K562 (cell line): ENCODE measurements around the gene ARL16. TPM values are rescaled to one million over a fixed set of nuclear protein-coding genes. Genes with fewer than 3 reads are reported as not detected.

Experiments
- ATAC-seq: fragments of 200-7000 bp; cut with Tn5 transposase; 3 replicates; pipeline ENCODE4 v1.9.1; 2020; ENCODE audit warnings: moderate library complexity
- BruUV-seq: library from RNA; stranded (reverse); fragments of 400-500 nt; replicated peaks from 2 replicates; lab custom pipeline; 2021; lab: Mats Ljungman, UMichigan
- CTCF ChIA-PET: fragments of 300-600 bp; formaldehyde crosslinking; extraction: SDS; loops from one replicate; lab custom pipeline; 2021; ENCODE audit warnings: low intra/inter-chr PET ratio; lab: Yijun Ruan, JAX
- POLR2A ChIA-PET: fragments of 300-600, 350-650 bp; sonication (Branson Sonifier 250); formaldehyde crosslinking; extraction: SDS; loops from one replicate; lab custom pipeline; 2021; ENCODE audit warnings: antibody characterized with exemption, inconsistent platforms; lab: Yijun Ruan, JAX
- DNase-seq, 4 experiments: peaks; one replicate each; pipeline versions ENCODE4 v3.0.0 to v3.0.0-alpha.2; 2011 to 2018; ENCODE audit warnings: low spot score in 3 of 4, mixed read lengths in 3 of 4; ENCODE audit errors: extremely low read depth in 1 of 4
- FAIRE-seq: peaks from 2 replicates; lab custom pipeline; 2011; peaks lifted over from hg19 to GRCh38; lab: Jason Lieb, UNC
- H2AFZ ChIP-seq: 2 replicates; pipeline ENCODE4 v1.6.0; 2011; ENCODE audit warnings: low read depth, low read length, control low read depth, inconsistent platforms
- H3K27ac ChIP-seq: fragments of 200-600 bp; 3 replicates; pipeline ENCODE4 v1.8.0; 2011; ENCODE audit warnings: low read depth, mild to moderate bottlenecking, control low read depth, inconsistent platforms, low read length, moderate library complexity, mixed read lengths; ENCODE audit errors: extremely low read depth
- H3K27me3 ChIP-seq, 2 experiments: fragments of 300-600 bp in 1 of 2; 2 replicates in 1 of 2; 3 replicates in 1 of 2; pipeline versions ENCODE4 v1.6.0 to v1.8.0; 2011; ENCODE audit warnings: inconsistent platforms in 2 of 2, low read length in 2 of 2, mild to moderate bottlenecking in 1 of 2, mixed read lengths in 1 of 2, moderate library complexity in 1 of 2; ENCODE audit not compliant: control insufficient read depth in 2 of 2, insufficient read depth in 2 of 2
- H3K36me3 ChIP-seq: fragments of 300-600 bp; 3 replicates; pipeline ENCODE4 v1.8.0; 2011; ENCODE audit warnings: mild to moderate bottlenecking, low read length, inconsistent platforms; ENCODE audit not compliant: control insufficient read depth, insufficient read depth
- H3K4me1 ChIP-seq, 2 experiments: fragments of 200-600 bp in 1 of 2; replicated peaks in 1 of 2; 2 replicates in 1 of 2; 3 replicates in 1 of 2; pipeline versions ENCODE4 v1.5.1 to v1.8.0; 2011; ENCODE audit warnings: inconsistent platforms in 2 of 2, low read length in 2 of 2, mild to moderate bottlenecking in 1 of 2, mixed read lengths in 1 of 2, moderate library complexity in 1 of 2; ENCODE audit not compliant: control insufficient read depth in 2 of 2, insufficient read depth in 2 of 2
- H3K4me2 ChIP-seq: 2 replicates; pipeline ENCODE4 v1.6.1; 2011; ENCODE audit warnings: low read length, control low read depth, inconsistent platforms, mixed read lengths; ENCODE audit not compliant: insufficient read depth
- H3K4me3 ChIP-seq: fragments of 200-600 bp; sonication (generic), shearing (Covaris generic); 2 replicates; pipeline ENCODE4 v1.5.1; 2016; ENCODE audit warnings: control low read depth, inconsistent platforms
- H3K79me2 ChIP-seq: fragments of 200-600 bp; 3 replicates; pipeline ENCODE4 v1.8.0; 2011; ENCODE audit warnings: low read length, inconsistent platforms; ENCODE audit not compliant: control insufficient read depth, insufficient read depth
- H3K9ac ChIP-seq, 2 experiments: 2 replicates each; pipeline versions ENCODE4 v1.6.0 to v1.6.1; 2011; ENCODE audit warnings: low read depth in 2 of 2, low read length in 2 of 2, control low read depth in 1 of 2, inconsistent platforms in 1 of 2, mild to moderate bottlenecking in 1 of 2, mixed read lengths in 1 of 2; ENCODE audit not compliant: insufficient read depth in 1 of 2
- H3K9me1 ChIP-seq: one replicate; pipeline ENCODE4 v1.6.0; 2011; ENCODE audit warnings: inconsistent platforms, mild to moderate bottlenecking, low read length, moderate library complexity; ENCODE audit not compliant: control insufficient read depth, insufficient read depth
- H3K9me3 ChIP-seq: replicated peaks from 2 replicates; pipeline ENCODE4 v1.5.1; 2011; ENCODE audit warnings: low read depth, low read length, inconsistent platforms; ENCODE audit not compliant: control insufficient read depth, insufficient read depth
- H4K20me1 ChIP-seq: replicated peaks from 2 replicates; pipeline ENCODE4 v1.6.1; 2011; ENCODE audit warnings: low read length, inconsistent platforms, mixed read lengths; ENCODE audit not compliant: control insufficient read depth, insufficient read depth
- ETS2 ChIP-seq: IDR thresholded peaks from 2 replicates; pipeline ENCODE4 v1.6.1; 2016; ENCODE audit warnings: borderline replicate concordance, missing genetic modification characterization, mild to moderate bottlenecking, moderate library complexity, missing compliant biosample characterization; ENCODE audit not compliant: poor library complexity, severe bottlenecking
- HLTF ChIP-seq: fragments of 450-650 bp; IDR thresholded peaks from 2 replicates; pipeline ENCODE4 v1.6.1; 2016
- NBN ChIP-seq: fragments of 450-650 bp; IDR thresholded peaks from 2 replicates; pipeline ENCODE4 v1.6.1; 2016; ENCODE audit warnings: low read depth, mild to moderate bottlenecking
- RBFOX2 ChIP-seq: fragments of 200-400 bp; formaldehyde crosslinking; IDR thresholded peaks from 2 replicates; pipeline ENCODE4 v1.6.1; 2017; ENCODE audit warnings: low read depth, mild to moderate bottlenecking, low read length, moderate library complexity
- SNRNP70 ChIP-seq: fragments of 200-400 bp; formaldehyde crosslinking; optimal IDR thresholded peaks from 2 replicates; pipeline ENCODE3; 2017; ENCODE audit warnings: low read depth, low read length
- ZBTB33 ChIP-seq: sonication (generic); formaldehyde crosslinking; IDR thresholded peaks from 2 replicates; pipeline ENCODE4 v1.8.1; 2023; ENCODE audit warnings: mild to moderate bottlenecking, missing genetic modification reagents
- ZNF212 ChIP-seq: fragments of 450-650 bp; formaldehyde crosslinking; IDR thresholded peaks from 2 replicates; pipeline ENCODE4 v1.4.0; 2020; ENCODE audit warnings: mild to moderate bottlenecking
- ZNF384 ChIP-seq: IDR thresholded peaks from 2 replicates; pipeline ENCODE4 v1.6.1; 2012; ENCODE audit warnings: low read depth, low read length, improper control_type of control experiment
- ZNF780A ChIP-seq: fragments of 250-450 bp; sonication (Bioruptor Pico); IDR thresholded peaks from 2 replicates; pipeline ENCODE4 v1.5.0; 2021; ENCODE audit warnings: mild to moderate bottlenecking
- WGBS: fragments of 100-300 bp; shearing (Covaris generic); methylation state at CpG from one replicate; pipeline ENCODE4 v1.1.6; 2016; ENCODE audit warnings: low coverage, mixed read lengths; ENCODE audit not compliant: insufficient coverage; ENCODE audit errors: missing lambda C conversion rate; 5-methylcytosine and 5-hydroxymethylcytosine counted together
- in situ Hi-C: fragments of 300-500 bp; cut with MboI; formaldehyde crosslinking; loops from 4 replicates; pipeline ENCODE4 v1.15.0; 2018; ENCODE audit warnings: inconsistent platforms, mixed read lengths
- intact Hi-C: fragments of 100-400 bp; cut with micrococcal nuclease; formaldehyde crosslinking; loops from 2 replicates; pipeline ENCODE4 v1.14.2; 2022
- polyA plus RNA-seq, 8 experiments: library from polyadenylated mRNA; depleted of rRNA in 4 of 8; stranded (reverse) in 5 of 8; unstranded in 3 of 8; fragments of >200 nt; fragmentation: Nextera tagmentation in 2 of 8; fragmentation: Illumina TruSeq in 1 of 8; extraction: Ambion mirVana in 2 of 8; extraction: Trizol in 1 of 8; gene quantifications; 2 replicates each; pipeline versions ENCODE4 v1.2.1 to v1.2.3, GENCODE V29; 2011 to 2014; ENCODE audit warnings: inconsistent platforms in 1 of 8, missing spikeins in 1 of 8
- total RNA-seq, 7 experiments: library from RNA; depleted of rRNA in 6 of 7; stranded (reverse); fragments of >200 nt in 6 of 7; fragmentation: Illumina TruSeq in 2 of 7; extraction: Trizol in 2 of 7; gene quantifications; 2 replicates each; pipeline versions ENCODE4 v1.2.1 to v1.2.3, GENCODE V29; 2011 to 2021; ENCODE audit warnings: low replicate concordance in 1 of 7
- TF ChIP-seq, protein P1 (sequence below): fragments of 450-650 bp; formaldehyde crosslinking; IDR thresholded peaks from 2 replicates; pipeline ENCODE4 v1.4.0; 2020; ENCODE audit warnings: mild to moderate bottlenecking

ARL16 gene
- total and polyA plus RNA-seq, 9 of the 15 experiments (the other 6 are each of a cell fraction or from before 2014, with no cell fraction given): 5.4 to 32.4 (median 22.6) TPM

- Histone ChIP-seq H3K9ac (peak overlapping the region in 1 of 2 experiments; percentile 71; a peak in 2 of 4 replicates), H3K9me1 (no peaks in the 10 kb centered on the region), H3K36me3 (peaks cover 74% of the 10 kb centered on the region), H3K4me1 (peaks cover 6 to 59% of the 10 kb centered on the region in 2 experiments; a peak in 4 of 5 replicates), H2AFZ (no peak overlapping the region), H3K4me3 (no peak overlapping the region), H4K20me1 (no peaks in the 10 kb centered on the region), H3K9me3 (no peaks in the 10 kb centered on the region), H3K27me3 (no peaks in the 10 kb centered on the region), H3K27ac (no peak overlapping the region), H3K79me2 (peaks cover 29% of the 10 kb centered on the region), H3K4me2 (no peak overlapping the region)
- no TSS peak for BruUV-seq
- in situ Hi-C loops: no loop called here
- no peak for ATAC-seq
- no peak for FAIRE-seq
- 89% methylated on average over 10 of the region's 18 CpGs for WGBS
- ChIA-PET POLR2A (interaction anchor here (0.8 to 1.9 kb wide), 5 partner anchors 8 to 29 kb away, joined by 3 to 8 read pairs (median 4); partner anchors contain the start of genes ARL16 and HGS), CTCF (no interaction called here)
- no peak for DNase-seq
- intact Hi-C loops: no loop called here
- TF ChIP-seq RBFOX2: peak; percentile 52; the same call in 1 of the 2 replicates
- TF ChIP-seq ETS2 (tag): no peak
- no peak for TF ChIP-seq HLTF
- no peak for TF ChIP-seq ZNF212 (CRISPR knock-in tag)
- no peak for TF ChIP-seq NBN
- TF ChIP-seq ZBTB33: peak; percentile 92
- TF ChIP-seq SNRNP70: no peak
- no peak for TF ChIP-seq ZNF780A (CRISPR knock-in tag)
- TF ChIP-seq, protein P1, sequence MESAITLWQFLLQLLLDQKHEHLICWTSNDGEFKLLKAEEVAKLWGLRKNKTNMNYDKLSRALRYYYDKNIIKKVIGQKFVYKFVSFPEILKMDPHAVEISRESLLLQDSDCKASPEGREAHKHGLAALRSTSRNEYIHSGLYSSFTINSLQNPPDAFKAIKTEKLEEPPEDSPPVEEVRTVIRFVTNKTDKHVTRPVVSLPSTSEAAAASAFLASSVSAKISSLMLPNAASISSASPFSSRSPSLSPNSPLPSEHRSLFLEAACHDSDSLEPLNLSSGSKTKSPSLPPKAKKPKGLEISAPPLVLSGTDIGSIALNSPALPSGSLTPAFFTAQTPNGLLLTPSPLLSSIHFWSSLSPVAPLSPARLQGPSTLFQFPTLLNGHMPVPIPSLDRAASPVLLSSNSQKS (CRISPR knock-in tag): no peak
- no peak for TF ChIP-seq ZNF384
Measured at GRCh38 chr17:81672504-81672903, 11.1 kb downstream of the ARL16 start.
